ENCODE results near the gene CEACAM18. TPM values are rescaled to one million over a fixed set of nuclear protein-coding genes. Genes with fewer than 3 reads are reported as not detected.

CEACAM18 gene
- total and polyA plus RNA-seq, 2 experiments from 2014 or later, result 0.19 TPM; not detected in 1

GRCh38 chr19:51473009-51473707 lies 5.2 kb upstream of the CEACAM18 start:
- H3K9me2 ChIP-seq (replicated peaks; ENCODE audit: insufficient read depth), result no peaks in the 10 kb centered on the region
- 40% methylated on average over 7 of the region's 7 CpGs for WGBS (ENCODE audit: low lambda C conversion rate, missing lambda C conversion rate)
- no peak for TF ChIP-seq EZH2phosphoT487 (IDR thresholded peaks at IDR 0.05; ENCODE audit: low read depth, severe bottlenecking, unreplicated experiment)
- TF ChIP-seq EZH2 (IDR thresholded peaks at IDR 0.05; ENCODE audit: borderline replicate concordance), result no peak
- TF ChIP-seq, protein P1, sequence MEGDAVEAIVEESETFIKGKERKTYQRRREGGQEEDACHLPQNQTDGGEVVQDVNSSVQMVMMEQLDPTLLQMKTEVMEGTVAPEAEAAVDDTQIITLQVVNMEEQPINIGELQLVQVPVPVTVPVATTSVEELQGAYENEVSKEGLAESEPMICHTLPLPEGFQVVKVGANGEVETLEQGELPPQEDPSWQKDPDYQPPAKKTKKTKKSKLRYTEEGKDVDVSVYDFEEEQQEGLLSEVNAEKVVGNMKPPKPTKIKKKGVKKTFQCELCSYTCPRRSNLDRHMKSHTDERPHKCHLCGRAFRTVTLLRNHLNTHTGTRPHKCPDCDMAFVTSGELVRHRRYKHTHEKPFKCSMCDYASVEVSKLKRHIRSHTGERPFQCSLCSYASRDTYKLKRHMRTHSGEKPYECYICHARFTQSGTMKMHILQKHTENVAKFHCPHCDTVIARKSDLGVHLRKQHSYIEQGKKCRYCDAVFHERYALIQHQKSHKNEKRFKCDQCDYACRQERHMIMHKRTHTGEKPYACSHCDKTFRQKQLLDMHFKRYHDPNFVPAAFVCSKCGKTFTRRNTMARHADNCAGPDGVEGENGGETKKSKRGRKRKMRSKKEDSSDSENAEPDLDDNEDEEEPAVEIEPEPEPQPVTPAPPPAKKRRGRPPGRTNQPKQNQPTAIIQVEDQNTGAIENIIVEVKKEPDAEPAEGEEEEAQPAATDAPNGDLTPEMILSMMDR (IDR thresholded peaks at IDR 0.05; ENCODE audit: poor library complexity), result peak; percentile 54
- H3K36me3 ChIP-seq (replicated peaks; ENCODE audit: insufficient read depth, low read depth), result no peaks in the 10 kb centered on the region
- no peaks in the 10 kb centered on the region for H3K9me3 ChIP-seq (ENCODE audit: low read depth)
- no peaks in the 10 kb centered on the region for H3K27me3 ChIP-seq
- peaks cover 5% of the 10 kb centered on the region for H3K4me1 ChIP-seq (ENCODE audit: insufficient read depth)
- H3K79me2 ChIP-seq, result no peaks in the 10 kb centered on the region
- no peaks in the 10 kb centered on the region for H4K20me1 ChIP-seq (ENCODE audit: insufficient read depth, poor library complexity, severe bottlenecking)
- peak overlapping the region; percentile 89 for H3K27ac ChIP-seq
- no peak overlapping the region for H3K4me2 ChIP-seq
- no peak overlapping the region for H3K4me3 ChIP-seq
- H2AFZ ChIP-seq, result no peak overlapping the region
- DNase-seq (ENCODE audit: low spot score), result peak; percentile 80

DNA sequence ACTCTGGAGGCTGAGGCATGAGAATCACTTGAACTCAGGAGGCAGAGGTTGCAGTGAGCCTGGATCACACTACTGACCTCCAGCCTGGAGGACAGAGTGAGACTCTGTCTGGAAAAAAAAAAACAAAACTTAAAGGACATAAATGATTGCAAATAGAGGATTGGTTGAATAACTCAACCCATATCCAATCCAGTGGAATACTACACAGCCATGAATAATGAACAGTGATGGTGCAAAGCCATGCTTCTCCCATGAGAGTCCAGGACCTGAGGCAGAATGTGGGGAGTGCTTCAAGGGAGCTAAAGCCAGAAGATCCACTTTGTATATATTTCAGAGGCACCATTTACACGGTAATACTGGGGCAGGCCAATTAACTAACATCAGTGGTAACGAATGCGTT lies 2.2 kb upstream of the CEACAM18 start:
- TF ChIP-seq, protein P1 (IDR thresholded peaks at IDR 0.05; ENCODE audit: poor library complexity), result no peak
- TF ChIP-seq EZH2phosphoT487 (IDR thresholded peaks at IDR 0.05; ENCODE audit: low read depth, severe bottlenecking, unreplicated experiment) (no peak), EZH2 (IDR thresholded peaks at IDR 0.05; ENCODE audit: borderline replicate concordance) (no peak)
- no peaks in the 10 kb centered on the region for H3K27me3 ChIP-seq
- DNase-seq (ENCODE audit: low spot score), result no peak
- no peak overlapping the region for H2AFZ ChIP-seq
- no peaks in the 10 kb centered on the region for H3K36me3 ChIP-seq (replicated peaks; ENCODE audit: insufficient read depth, low read depth)
- H3K79me2 ChIP-seq, result no peaks in the 10 kb centered on the region
- H3K4me2 ChIP-seq, result no peak overlapping the region
- no peaks in the 10 kb centered on the region for H3K9me2 ChIP-seq (replicated peaks; ENCODE audit: insufficient read depth)
- peaks cover 5% of the 10 kb centered on the region for H3K4me1 ChIP-seq (ENCODE audit: insufficient read depth)
- H3K4me3 ChIP-seq, result no peak overlapping the region
- WGBS (ENCODE audit: low lambda C conversion rate, missing lambda C conversion rate), result 83% methylated on average over 3 of the region's 3 CpGs
- peak overlapping the region; percentile 78 for H3K27ac ChIP-seq
- no peaks in the 10 kb centered on the region for H3K9me3 ChIP-seq (ENCODE audit: low read depth)
- no peaks in the 10 kb centered on the region for H4K20me1 ChIP-seq (ENCODE audit: insufficient read depth, poor library complexity, severe bottlenecking)

DNA sequence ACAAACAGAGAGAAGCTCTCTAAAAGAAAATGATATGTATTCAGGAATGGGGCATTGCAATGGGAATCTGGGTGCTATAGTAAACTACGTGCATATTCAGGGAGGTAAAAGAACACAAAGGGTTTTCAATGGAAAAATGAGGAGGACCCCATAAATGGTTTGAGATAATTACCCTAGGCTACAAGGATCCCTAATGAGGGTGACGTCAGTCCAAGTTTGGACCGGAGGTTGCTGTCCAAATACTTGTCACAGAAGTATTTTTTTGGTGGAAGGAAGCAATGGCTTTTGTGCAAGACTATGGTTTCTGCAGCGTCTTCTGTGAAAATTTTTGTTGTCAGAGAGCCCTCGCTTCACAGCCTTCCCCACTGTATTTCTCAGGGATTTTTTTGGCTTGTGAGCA lies 995 bp upstream of the CEACAM18 start:
- Histone ChIP-seq H2AFZ (no peak overlapping the region), H3K27me3 (no peaks in the 10 kb centered on the region), H3K36me3 (replicated peaks; ENCODE audit: insufficient read depth, low read depth) (no peaks in the 10 kb centered on the region), H3K4me3 (no peak overlapping the region), H3K9me3 (ENCODE audit: low read depth) (no peaks in the 10 kb centered on the region), H3K9me2 (replicated peaks; ENCODE audit: insufficient read depth) (no peaks in the 10 kb centered on the region), H3K27ac (peak overlapping the region; percentile 40), H3K4me2 (no peak overlapping the region), H3K79me2 (no peaks in the 10 kb centered on the region), H4K20me1 (ENCODE audit: insufficient read depth, poor library complexity, severe bottlenecking) (no peaks in the 10 kb centered on the region), H3K4me1 (ENCODE audit: insufficient read depth) (peaks cover 5% of the 10 kb centered on the region)
- TF ChIP-seq, protein P1 (IDR thresholded peaks at IDR 0.05; ENCODE audit: poor library complexity), result no peak
- TF ChIP-seq EZH2 (IDR thresholded peaks at IDR 0.05; ENCODE audit: borderline replicate concordance), result no peak
- TF ChIP-seq EZH2phosphoT487 (IDR thresholded peaks at IDR 0.05; ENCODE audit: low read depth, severe bottlenecking, unreplicated experiment), result no peak
- DNase-seq (ENCODE audit: low spot score), result no peak
- WGBS (ENCODE audit: low lambda C conversion rate, missing lambda C conversion rate), result 73% methylated on average over 5 of the region's 5 CpGs

All from hepatocyte (in vitro differentiated cells).